Measurements from ENCODE around the gene KRT77.

Gene KRT77

DNA sequence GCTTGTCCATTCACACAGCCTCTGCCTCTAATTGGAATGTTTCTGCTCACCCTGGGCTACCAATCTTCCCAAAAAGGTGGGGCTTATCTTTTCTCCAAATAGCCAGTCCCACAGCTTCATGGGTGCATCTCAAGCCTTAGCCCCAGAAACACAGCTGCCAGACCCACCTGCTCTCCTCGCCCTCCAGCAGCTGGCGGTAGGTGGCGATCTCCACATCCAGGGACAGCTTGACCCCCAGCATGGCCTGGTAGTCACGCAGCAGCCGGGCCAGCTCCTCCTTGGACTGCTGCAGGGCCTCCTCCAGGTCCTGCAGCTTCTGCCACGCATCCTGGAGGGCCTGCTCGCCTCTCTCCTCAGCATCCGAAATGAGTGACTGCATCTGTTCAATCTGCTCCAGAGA is 11.1 kb downstream of the KRT77 start:
- DNase-seq (ENCODE audit: low read depth in 2 of 2) = no peak

DNA sequence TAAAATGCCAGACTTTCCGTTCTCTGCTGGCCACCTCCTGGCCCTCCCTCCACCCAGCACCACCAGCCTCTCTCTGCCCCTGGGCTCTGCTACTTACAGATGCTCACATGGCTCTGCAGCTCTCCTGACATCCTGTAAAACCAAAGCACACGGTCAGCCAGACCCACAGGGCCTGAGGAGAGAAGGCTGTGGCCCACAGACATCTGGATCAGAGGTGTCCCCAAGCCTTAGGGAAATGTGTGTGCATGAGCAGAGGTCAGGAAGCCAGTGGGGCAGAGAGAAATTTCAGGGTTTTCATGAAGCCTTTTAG is 11.5 kb downstream of the KRT77 start:
- DNase-seq (ENCODE audit: low read depth in 2 of 2) = no peak

DNA sequence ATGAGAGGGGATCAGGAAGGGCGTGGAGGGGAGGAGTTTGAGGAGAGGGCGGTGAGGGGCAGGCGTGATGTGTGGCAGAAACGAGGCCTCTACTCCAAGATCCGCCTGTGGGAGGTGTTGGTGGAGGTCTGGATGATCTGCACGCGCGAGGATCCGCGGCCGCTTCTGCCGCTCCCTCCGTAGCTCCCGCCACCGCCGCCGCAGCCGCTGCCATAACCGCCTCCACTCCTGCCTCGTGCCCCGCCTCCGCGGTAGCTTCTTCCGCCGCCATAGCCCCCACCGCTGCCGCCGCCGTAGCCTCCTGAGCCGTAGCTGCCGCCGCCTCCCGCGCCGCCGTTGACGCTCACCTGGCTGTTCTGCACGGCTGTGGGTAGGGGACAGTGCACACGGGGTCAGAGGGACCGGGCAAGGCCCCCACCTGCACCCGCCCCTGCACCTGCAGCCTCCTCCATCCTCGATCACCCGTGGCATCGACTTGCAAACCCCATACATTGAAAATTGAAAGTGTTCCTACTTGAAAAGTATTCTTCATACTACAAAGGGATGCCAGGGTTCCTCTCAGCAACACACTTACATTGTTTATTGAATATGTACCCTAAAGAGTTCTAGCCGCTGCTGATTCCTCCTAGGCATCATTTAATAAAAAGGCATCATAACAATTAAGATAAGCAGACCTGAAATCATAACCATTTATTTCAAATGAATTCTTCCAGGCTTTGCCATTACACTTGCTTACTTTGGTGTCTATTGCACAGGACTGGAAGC is 12.1 kb downstream of the KRT77 start:
- DNase-seq (ENCODE audit: low read depth in 2 of 2) = peak; percentile 16 to 29

DNA sequence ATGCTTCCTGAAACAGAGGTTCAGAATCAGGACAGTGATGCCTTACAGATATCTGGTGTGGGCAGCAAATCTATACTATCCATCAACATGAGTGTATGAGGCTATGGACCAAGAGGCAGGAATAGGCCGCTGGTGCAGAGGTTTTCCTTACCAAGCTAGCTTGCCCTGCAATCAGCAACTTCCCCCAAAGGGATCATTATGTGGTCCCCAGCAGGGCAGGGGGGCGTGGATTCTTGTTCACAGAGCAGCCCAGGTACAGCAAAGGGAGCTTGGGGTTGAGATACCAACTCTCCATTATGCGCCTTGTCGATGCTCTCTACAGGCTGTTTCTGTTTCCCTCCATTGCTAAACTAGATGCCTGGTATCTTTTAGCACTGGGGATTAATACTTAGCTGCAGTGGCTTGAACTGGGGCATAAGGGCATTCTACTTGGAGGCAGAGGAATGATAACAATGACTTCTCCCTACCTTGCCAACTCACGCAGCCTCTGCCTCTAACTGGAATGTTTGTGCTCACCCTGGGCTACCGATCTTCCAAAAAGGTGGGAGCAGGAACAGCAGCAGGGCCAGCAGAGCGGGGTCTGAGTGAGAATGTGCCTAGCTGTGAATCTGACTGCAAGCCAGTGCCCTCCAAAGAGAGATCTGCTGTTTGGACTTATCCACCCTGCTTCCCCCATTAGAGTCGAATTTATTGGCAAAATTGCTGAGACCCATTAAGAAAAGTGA is 12.8 kb downstream of the KRT77 start:
- no peak for DNase-seq (ENCODE audit: low read depth in 2 of 2)

DNA sequence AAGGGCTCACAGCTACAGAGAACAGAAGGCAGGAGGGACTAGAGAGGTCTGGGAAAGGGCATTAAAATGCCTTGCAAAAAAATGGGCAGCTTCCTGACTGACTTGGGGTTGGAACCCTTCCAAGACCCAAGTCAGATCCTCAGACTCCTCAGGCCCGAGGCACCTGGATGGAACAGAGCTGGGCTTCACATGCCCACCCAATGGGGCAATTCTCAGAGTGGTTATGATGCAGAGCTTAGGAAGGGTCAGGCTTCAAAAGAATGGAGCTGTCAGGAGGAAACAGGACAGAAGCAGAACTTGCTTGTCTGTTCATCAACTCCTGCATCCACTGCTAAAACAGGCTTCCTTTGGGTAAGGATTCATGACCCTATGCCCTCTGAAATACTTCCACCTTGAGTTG is 13.4 kb downstream of the KRT77 start:
- DNase-seq (ENCODE audit: low read depth in 2 of 2) = no peak

DNA sequence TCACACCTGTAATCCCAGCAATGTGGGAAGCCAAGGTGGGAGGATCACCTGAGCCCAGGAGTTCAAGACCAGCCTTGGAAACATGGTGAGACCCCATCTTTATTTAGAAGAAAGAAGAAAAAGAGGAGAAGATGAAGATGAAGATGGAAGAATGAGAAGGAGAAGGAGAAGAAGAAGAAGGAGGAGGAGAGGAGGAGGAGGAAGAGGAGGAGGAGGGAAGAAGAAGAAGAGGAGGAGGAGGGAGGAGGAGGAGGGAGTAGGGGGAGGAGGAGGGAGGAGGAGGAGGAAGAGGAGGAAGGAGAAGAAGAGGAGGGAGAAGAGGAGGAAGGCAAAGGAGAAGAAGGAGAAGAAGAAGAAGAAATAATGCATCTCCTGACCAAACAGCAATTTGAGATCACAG is 14.1 kb downstream of the KRT77 start:
- no peak for DNase-seq (ENCODE audit: low read depth in 2 of 2)

DNA sequence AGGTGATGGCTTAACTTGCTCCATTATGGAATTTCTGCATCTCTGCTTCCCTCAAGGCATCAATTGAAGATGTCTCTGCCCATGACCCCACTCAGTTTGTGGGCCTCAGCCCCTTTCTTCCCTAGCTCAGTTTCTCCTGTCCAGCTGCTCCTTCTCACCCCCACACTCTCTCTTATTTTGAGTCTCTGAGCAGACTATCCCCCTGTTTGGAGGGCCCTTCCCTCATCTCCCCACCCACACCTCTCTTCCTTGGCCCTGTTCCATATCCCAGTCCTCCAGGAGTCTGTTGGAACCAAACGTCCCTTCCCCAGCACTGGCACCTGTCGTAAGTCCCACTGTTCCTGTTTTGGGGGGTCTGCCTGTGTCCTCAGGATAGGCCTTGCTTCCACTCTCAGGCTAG is 14.8 kb downstream of the KRT77 start:
- DNase-seq (ENCODE audit: low read depth in 2 of 2) = no peak

DNA sequence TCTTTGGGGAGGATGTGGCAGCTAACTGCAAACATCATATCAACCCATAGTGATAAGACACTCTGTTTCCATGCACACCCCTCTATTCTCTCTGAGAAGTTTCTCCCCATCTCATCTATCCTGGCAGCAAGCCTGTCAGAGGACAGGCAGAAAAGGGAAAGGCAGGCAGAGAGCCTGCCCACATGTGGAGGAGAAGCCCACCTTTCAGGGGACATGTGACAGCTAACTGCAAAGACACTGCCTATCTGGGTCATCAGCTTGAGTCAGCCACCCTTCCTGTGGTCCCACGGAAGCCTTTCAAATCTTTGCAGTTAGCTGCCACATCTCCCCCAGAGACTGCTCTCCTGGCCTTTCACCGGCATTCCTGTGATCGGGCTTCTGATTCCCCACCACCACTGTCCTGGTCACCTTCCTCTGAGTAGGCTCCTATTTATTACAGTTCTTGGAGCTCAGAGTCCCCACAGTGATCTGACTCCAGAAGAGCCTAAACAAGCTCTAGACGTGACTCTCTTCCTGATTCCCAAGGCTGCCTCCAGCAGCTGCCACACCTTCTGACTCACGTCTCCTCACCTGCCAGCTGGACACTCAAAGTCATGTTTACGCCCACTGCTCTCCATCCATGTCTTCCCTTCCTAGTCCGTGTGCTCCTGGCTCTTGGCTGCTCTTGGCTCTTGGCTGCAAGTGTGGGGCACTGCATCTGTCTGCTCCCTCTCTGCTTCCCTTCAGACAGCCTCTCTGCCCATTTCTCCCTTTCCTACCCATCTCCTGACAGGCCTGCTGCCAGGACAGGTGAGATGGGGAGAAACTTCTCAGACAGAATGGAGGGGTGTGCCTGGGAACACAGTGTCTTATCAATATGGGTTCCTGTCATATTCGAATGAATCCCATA is 15.6 kb downstream of the KRT77 start:
- DNase-seq (ENCODE audit: low read depth in 2 of 2) = no peak

DNA sequence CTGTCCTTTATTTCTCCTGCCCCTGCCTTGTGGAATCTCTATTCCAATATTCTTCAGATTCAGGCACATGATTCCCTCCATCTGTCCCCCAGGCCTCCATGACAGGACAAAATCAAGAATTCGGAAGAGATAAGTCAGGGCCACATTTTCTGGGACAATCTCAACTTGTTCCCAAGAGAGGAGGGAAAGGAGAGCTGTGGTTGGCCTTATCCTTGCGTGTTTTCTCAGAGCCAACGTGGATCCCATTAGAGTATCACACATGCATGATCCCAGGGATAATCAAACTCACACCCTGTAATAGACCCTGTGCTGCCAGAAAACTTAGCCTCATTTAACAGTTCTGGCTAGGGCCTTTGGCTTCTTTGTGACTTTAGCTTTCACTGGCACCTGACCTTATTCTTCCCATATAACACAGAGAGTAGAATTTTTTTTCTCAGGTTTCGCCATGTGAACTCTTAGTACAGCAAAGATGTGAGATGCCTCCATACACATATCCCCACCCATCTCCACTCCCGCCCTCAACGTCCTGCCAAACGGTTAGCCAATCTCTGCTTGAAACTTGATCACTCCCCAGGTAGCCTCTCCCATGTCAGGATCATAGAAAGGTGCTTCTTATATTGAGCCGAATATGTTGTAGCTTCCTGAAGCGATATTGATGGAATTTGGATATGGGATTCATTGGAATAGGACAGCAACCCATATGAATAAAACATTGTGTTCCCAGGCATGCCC is 16.4 kb downstream of the KRT77 start:
- DNase-seq (ENCODE audit: low read depth in 2 of 2) = no peak

DNA sequence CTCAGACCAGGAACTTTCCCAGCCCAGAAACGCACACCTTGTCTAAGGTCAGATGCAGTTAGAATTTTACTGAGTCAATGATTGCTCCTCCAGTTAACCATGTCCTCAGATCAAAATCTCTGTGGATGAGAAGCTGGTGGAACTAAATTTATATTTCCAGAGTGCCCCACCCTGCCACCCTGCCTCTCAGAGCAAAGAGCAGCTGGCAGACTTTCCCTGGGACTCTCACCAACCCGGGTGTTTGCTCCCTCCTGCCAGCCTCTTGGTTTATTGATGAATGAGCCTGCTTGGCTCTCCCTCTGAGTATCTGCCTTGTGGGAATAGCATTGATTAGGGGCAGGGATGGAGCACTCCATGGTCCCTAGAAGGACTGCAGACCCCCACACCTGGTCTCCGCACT is 17.3 kb downstream of the KRT77 start:
- no peak for DNase-seq (ENCODE audit: low read depth in 2 of 2)

DNA sequence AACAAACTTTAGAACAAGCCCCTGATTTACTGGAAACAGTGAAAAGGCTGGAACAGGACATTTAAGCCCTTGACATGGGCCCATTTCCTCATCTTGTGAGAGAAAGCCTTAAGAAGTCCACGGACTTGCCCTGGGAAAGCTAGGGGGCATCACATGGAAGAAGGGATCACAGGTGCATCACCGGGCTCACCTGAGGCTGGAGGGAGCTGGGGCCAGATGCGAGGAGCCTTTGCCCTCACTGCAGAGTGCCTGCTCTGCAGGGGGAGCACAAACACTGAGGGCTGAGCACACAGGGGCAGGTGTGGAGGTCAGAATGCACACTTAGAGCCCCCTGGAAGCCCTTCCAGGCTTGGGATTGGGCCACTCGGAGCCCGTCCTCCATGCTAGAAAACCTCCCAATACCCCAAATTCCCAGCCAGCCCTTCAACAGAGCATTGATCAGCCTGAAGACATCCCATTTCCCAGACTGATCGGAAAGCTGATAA is 17.9 kb downstream of the KRT77 start:
- no peak for DNase-seq (ENCODE audit: low read depth in 2 of 2)

DNA sequence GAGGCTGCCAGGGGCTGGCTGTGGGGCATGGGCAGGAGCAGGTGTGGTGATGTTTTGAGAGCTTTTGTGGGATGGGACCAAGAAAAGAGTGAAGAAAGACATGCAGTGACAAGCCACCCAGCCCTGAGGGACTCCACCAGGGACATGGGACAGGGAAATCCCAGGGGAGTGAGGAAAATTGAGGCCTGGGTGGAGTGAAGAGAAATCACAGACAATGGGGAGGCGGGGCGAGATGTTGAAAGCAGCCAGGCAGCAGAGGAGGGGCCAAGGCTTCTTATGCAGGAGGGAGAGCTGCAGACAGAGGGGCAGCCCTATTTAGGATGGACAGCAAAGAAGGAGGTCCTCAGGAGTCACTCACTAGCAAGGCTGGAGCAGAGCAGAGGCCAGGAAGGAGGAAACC is 18.9 kb downstream of the KRT77 start:
- no peak for DNase-seq (ENCODE audit: low read depth in 2 of 2)

DNA sequence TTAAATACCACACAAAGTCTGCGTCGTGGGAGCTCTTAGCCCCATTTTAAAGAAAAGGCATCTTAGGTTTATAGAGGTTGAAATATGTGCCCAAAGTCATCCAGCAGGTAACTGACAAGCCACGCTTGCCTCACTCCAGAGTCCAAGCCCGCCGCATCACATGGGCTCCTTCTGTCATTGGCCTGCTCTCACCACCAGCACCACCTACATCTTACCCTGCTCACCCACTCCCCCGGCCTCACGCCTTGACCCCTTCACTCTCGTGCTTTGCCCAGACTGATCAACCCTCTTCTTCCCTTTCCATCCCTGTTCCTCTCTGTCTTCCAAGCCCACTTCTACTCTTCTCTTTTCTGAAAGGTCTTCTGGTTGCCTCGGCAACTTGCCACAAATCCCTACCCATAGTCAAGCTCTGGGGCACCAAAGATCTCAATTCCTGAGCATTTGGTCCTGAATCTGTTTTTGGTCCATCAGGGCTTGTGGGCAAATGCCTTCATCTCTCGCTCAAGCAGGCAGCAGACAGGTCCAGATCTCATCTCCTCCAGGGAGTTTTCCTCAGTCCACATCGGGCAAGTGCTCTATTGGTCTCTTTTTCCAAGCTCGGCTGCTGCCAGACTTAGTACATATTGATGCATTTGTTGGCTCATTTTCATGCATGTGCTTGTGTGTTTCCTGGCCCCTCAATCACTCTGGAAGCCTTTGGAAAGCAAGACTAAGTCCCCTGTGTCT is 19.6 kb downstream of the KRT77 start:
- no peak for DNase-seq (ENCODE audit: low read depth in 2 of 2)

DNA sequence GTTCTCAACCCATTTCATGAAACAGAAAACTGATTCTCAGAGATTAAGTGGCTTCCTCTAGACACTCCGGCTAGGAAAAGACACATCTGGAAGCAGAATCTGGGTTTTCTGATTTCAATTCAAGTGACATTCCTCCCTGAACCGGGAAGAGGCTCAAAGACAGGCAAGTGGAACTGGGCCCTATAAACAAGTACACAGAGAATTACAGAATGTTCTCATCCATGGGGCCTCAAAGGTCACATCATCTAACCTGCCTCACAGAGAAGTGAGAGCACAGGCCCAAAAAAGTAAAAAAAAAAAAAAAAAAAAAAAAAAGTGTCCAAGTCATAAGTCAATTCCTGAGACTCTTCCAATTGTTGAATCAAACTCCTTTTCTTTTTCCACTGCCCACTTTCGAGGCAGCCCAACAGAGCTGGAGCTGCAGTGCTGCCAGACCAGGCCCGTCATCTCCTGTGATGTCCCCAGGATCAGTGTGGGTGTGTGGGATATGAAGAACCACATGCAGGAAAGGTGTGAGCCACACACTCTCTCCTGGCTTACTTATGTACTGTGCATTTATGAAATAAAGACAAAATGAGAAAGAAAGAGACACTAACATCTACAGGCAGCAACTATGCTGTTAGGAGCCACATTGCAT is 20.3 kb downstream of the KRT77 start:
- no peak for DNase-seq (ENCODE audit: low read depth in 2 of 2)

DNA sequence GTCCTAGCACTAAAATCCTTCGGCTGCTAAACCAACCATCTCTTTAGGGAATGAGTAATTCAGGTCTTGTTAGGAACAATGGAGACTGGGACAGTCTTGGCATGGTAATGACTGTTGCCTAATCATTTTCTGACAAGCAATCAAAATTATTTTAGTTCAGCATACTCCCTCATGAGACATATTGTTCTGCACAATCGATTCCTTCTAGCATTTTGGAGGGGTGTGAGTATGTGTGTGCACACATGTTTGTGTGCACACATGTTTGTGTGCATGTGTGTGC is 21.0 kb downstream of the KRT77 start:
- DNase-seq (ENCODE audit: low read depth in 2 of 2) = no peak

DNA sequence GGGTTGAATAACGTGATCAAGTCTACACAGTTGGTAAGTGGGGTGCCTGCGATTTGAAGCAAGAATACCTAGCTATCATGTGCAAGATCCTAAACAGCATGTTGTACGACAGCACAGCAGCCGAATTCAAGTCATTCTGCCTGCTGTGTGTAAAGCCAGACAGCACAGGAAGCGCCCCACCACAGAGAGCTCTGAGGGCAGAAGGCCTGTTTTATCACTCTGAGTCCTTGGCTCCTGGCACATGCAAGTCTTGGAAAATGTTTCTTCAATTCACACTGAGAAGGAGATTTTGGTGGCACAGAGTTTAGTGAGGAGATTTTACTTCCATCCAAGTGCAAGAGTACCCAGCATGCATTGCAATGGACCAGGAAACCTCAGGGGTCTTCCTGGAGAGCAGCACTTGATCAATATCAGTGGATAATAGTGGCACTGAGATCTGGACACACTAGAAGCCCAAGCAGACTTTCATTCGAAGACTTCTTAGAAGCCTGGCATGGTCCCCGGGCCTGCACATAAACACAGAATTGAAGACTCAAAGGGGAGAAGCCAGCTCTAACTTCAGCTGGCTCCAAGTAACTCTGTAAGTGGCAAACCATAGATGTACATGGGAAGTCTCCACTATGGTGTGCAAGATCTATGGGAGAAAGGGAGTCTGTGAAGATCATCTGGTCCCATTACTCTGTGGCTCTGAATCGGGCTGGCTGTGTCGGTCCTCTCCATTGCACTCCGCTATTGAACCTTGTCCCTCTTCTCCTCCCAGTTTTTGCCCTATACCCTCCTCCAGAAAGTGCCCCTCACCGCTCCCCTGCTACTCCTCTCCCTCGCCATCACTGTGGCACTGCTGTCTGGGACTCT is 21.6 kb downstream of the KRT77 start:
- DNase-seq (ENCODE audit: low read depth in 2 of 2) = no peak

DNA sequence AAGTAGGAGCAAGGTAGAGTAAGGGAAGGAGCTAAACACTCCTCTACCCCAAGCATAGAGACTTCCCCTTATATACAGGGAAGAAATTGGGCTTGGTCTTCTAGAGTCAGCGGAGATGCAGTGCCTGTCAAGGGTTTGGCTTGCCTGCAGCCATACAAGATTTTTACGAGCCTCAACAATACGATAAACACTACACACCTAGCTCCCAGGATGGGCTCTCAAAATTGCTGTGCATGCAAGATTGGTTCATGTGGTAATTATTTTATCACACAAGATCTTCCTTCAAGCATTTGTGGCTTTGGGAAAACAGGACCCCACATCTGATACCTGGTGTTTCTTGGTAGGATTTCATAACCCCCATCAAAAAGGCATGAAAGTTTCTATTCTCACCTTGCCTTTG is 23.0 kb downstream of the KRT77 start, which contains the start of gene KRT1:
TSS of gene KRT1 (minus strand) at position 45 of the 400 bp plus-strand sequence. CDS start 59 bp downstream, outside the sequence.
- no peak for DNase-seq (ENCODE audit: low read depth in 2 of 2)

DNA sequence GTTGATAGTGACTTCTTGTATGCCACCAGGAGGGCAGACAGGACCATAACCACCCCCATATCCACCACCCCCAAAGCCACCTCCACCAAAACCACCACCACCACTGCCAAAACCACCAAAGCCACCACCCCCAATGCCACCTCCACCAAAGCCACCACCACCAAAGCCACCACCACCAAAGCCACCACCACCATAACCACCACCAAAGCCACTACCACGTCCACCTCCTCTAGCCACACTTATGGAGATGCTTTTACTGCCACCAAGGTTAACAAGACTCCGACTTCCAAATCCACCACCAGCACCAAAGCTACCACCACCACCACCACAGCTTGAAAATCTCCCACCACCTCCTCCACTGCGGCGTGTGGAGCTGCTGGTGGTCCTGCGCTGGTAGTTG is 23.4 kb downstream of the KRT77 start:
- DNase-seq (ENCODE audit: low read depth in 2 of 2) = no peak

DNA sequence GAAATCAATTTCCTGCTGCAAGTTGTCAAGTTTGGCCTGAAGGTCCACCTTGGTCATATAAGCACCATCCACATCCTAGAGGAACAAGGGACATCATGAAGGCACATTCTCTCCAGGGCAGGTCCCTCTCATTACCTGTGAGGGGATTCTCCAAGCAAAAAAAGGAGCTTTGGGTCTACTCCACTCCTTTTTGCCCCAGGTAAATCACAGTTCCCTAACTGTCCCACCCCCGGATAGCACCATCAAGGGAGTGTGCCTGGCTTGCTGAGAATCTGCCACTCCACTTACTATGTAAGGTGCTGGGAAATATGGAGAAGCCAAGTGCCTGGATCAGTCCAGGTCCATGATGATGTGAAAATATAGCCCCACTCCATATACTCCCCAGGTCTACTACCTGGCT is 25.7 kb downstream of the KRT77 start:
- no peak for DNase-seq (ENCODE audit: low read depth in 2 of 2)

DNA sequence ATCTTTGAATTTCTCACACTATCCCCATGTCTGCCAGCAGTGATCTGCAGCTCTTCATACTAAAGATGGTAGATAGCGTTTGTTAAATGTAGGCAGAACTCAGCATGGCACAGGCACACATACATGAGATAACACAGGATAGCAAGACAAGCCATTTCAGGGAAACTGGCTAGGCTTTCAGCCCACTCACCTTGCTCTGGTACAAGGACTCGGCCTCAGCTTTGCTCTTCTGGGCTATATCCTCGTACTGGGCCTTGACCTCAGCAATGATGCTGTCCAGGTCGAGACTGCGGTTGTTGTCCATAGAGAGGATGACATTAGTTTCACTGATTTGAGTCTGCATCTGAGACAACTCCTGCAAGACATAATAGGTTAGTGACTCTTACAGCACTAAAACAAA is 26.2 kb downstream of the KRT77 start:
- DNase-seq (ENCODE audit: low read depth in 2 of 2) = no peak

All from stimulated activated CD4-positive, alpha-beta T cell treated with anti-CD3 and anti-CD28 coated beads, Interleukin-12 subunit alpha, Interleukin-12 subunit beta, amount 100 ng/mL, for 24 hours (primary cell).